KMS-11 (cell line): ENCODE results near the gene SCUBE1.

ENCODE experiments used
- H2AFZ ChIP-seq: fragments of 200-600 bp; sonication (generic); 2 replicates; pipeline ENCODE4 v1.6.1; 2016; ENCODE audit warnings: antibody characterized with exemption, mixed run types, low read depth
- H3K27ac ChIP-seq: fragments of 200-600 bp; sonication (generic); 2 replicates; pipeline ENCODE4 v1.6.1; 2016; ENCODE audit warnings: mild to moderate bottlenecking, mixed run types
- H3K27me3 ChIP-seq: fragments of 200-600 bp; sonication (generic); 2 replicates; pipeline ENCODE4 v1.6.1; 2017; ENCODE audit warnings: mild to moderate bottlenecking, low read depth, mixed run types, moderate library complexity; ENCODE audit not compliant: insufficient read depth
- H3K36me3 ChIP-seq: fragments of 200-600 bp; sonication (generic); 2 replicates; pipeline ENCODE4 v1.6.1; 2017; ENCODE audit warnings: mild to moderate bottlenecking, mixed run types; ENCODE audit not compliant: insufficient read depth
- H3K4me1 ChIP-seq: fragments of 200-600 bp; sonication (generic); 2 replicates; pipeline ENCODE4 v1.6.1; 2016; ENCODE audit warnings: mild to moderate bottlenecking, low read depth, mixed run types; ENCODE audit not compliant: poor library complexity, severe bottlenecking
- H3K4me2 ChIP-seq: fragments of 200-600 bp; sonication (generic); 2 replicates; pipeline ENCODE4 v1.7.0; 2016; ENCODE audit warnings: mild to moderate bottlenecking, mixed run types
- H3K4me3 ChIP-seq: fragments of 200-600 bp; sonication (generic); IDR thresholded peaks from 2 replicates; pipeline ENCODE4 v1.6.1; 2017; ENCODE audit warnings: low read depth, low read length, mixed read lengths; ENCODE audit not compliant: insufficient read depth
- H3K79me2 ChIP-seq: fragments of 200-600 bp; sonication (generic); 2 replicates; pipeline ENCODE4 v1.6.1; 2016; ENCODE audit warnings: low read depth, mixed run types; ENCODE audit not compliant: insufficient read depth
- H3K9ac ChIP-seq: fragments of 200-600 bp; sonication (generic); 2 replicates; pipeline ENCODE4 v1.6.1; 2016; ENCODE audit warnings: mild to moderate bottlenecking, mixed run types
- H4K20me1 ChIP-seq: fragments of 200-600 bp; sonication (generic); 2 replicates; pipeline ENCODE4 v1.6.1; 2016; ENCODE audit warnings: mild to moderate bottlenecking, mixed run types; ENCODE audit not compliant: insufficient read depth
- CTCF ChIP-seq: fragments of 200-600 bp; sonication (generic); conservative IDR thresholded peaks from 2 replicates; pipeline ENCODE4 v1.6.1; 2017; ENCODE audit warnings: low read depth, mild to moderate bottlenecking, antibody characterized with exemption, low read length, moderate library complexity, mixed read lengths

SCUBE1 gene

GRCh38 chr22:43277091-43277490 lies 66.1 kb downstream of the SCUBE1 start:
- Histone ChIP-seq H3K9ac (no peak overlapping the region), H3K36me3 (no peaks in the 10 kb centered on the region), H3K27ac (no peak overlapping the region), H3K79me2 (no peaks in the 10 kb centered on the region), H3K4me1 (peaks cover 22% of the 10 kb centered on the region), H3K4me3 (no peak overlapping the region), H2AFZ (no peak overlapping the region), H4K20me1 (no peaks in the 10 kb centered on the region), H3K4me2 (no peak overlapping the region), H3K27me3 (no peaks in the 10 kb centered on the region; the same call in 1 of the 2 replicates)
- TF ChIP-seq CTCF = no peak

GRCh38 chr22:43276321-43276720 lies 66.9 kb downstream of the SCUBE1 start:
- no peak overlapping the region for H3K4me2 ChIP-seq
- H3K4me1 ChIP-seq = peaks cover 30% of the 10 kb centered on the region
- TF ChIP-seq CTCF = no peak
- H3K27me3 ChIP-seq = no peaks in the 10 kb centered on the region; the same call in 1 of the 2 replicates
- H3K36me3 ChIP-seq = no peaks in the 10 kb centered on the region
- H3K79me2 ChIP-seq = no peaks in the 10 kb centered on the region
- H3K27ac ChIP-seq = no peak overlapping the region
- H4K20me1 ChIP-seq = no peaks in the 10 kb centered on the region
- no peak overlapping the region for H3K9ac ChIP-seq
- H2AFZ ChIP-seq = no peak overlapping the region
- H3K4me3 ChIP-seq = no peak overlapping the region

- no peak for TF ChIP-seq CTCF
- Histone ChIP-seq H3K36me3 (no peaks in the 10 kb centered on the region), H4K20me1 (no peaks in the 10 kb centered on the region), H3K4me1 (peaks cover 36% of the 10 kb centered on the region), H3K27ac (no peak overlapping the region), H3K27me3 (no peaks in the 10 kb centered on the region; the same call in 1 of the 2 replicates), H2AFZ (no peak overlapping the region), H3K4me3 (no peak overlapping the region), H3K9ac (no peak overlapping the region), H3K79me2 (no peaks in the 10 kb centered on the region), H3K4me2 (no peak overlapping the region)
These were observed 67.4 kb downstream of the SCUBE1 start for GRCh38 chr22:43275545-43276317.

GRCh38 chr22:43274595-43275240 lies 68.5 kb downstream of the SCUBE1 start:
- H2AFZ ChIP-seq = no peak overlapping the region
- no peak overlapping the region for H3K4me2 ChIP-seq
- no peaks in the 10 kb centered on the region for H4K20me1 ChIP-seq
- no peak overlapping the region for H3K4me3 ChIP-seq
- H3K27me3 ChIP-seq = no peaks in the 10 kb centered on the region; the same call in 1 of the 2 replicates
- H3K4me1 ChIP-seq = peaks cover 46% of the 10 kb centered on the region
- no peaks in the 10 kb centered on the region for H3K36me3 ChIP-seq
- no peaks in the 10 kb centered on the region for H3K79me2 ChIP-seq
- no peak overlapping the region for H3K27ac ChIP-seq
- TF ChIP-seq CTCF = no peak
- H3K9ac ChIP-seq = no peak overlapping the region
